Mucosa of rectum (tissue), 2 donors: ENCODE data around the gene POTEM.
"Not testable (repeated sequence)": the region's sequence is repeated elsewhere in the genome, so short reads cannot be mapped to it uniquely, and the experiment has no call there.

Source experiments
- H3K27ac ChIP-seq, 2 donors: one replicate each; pipeline ENCODE4 v1.7.0; 2013; ENCODE audit warnings: inconsistent platforms in 2 of 2, low read depth in 2 of 2, low read length in 2 of 2
- H3K27me3 ChIP-seq, 2 donors: one replicate each; pipeline ENCODE4 v1.7.0; 2013; ENCODE audit warnings: low read length in 2 of 2; ENCODE audit not compliant: control insufficient read depth in 2 of 2, insufficient read depth in 2 of 2
- H3K36me3 ChIP-seq, 2 donors: one replicate each; pipeline ENCODE4 v1.7.0; 2013; ENCODE audit warnings: low read length in 2 of 2; ENCODE audit not compliant: control insufficient read depth in 2 of 2, insufficient read depth in 2 of 2
- H3K4me1 ChIP-seq, 2 donors: one replicate each; pipeline ENCODE4 v1.7.0; 2013; ENCODE audit warnings: low read length in 2 of 2, mild to moderate bottlenecking in 1 of 2; ENCODE audit not compliant: control insufficient read depth in 2 of 2, insufficient read depth in 2 of 2
- H3K4me3 ChIP-seq, 2 donors: one replicate each; pipeline ENCODE4 v1.7.0; 2013; ENCODE audit warnings: low read length in 2 of 2
- H3K9ac ChIP-seq, 2 donors: one replicate each; pipeline ENCODE4 v1.7.0; 2013; ENCODE audit warnings: low read length in 2 of 2, low read depth in 1 of 2, mild to moderate bottlenecking in 1 of 2
- H3K9me3 ChIP-seq, 2 donors: one replicate each; pipeline ENCODE4 v1.7.0; 2013; ENCODE audit warnings: low read length in 2 of 2; ENCODE audit not compliant: control insufficient read depth in 2 of 2
- donor health status: healthy.
- donor health status: Normal muscosa, but diverticular disease.

POTEM gene

GRCh38 chr14:19036811-19037382, 69.7 kb downstream of the POTEM start:
- not testable (repeated sequence) for H3K9ac ChIP-seq, H3K27me3 ChIP-seq, H3K4me1 ChIP-seq, H3K4me3 ChIP-seq, H3K27ac ChIP-seq, H3K9me3 ChIP-seq, H3K36me3 ChIP-seq

DNA sequence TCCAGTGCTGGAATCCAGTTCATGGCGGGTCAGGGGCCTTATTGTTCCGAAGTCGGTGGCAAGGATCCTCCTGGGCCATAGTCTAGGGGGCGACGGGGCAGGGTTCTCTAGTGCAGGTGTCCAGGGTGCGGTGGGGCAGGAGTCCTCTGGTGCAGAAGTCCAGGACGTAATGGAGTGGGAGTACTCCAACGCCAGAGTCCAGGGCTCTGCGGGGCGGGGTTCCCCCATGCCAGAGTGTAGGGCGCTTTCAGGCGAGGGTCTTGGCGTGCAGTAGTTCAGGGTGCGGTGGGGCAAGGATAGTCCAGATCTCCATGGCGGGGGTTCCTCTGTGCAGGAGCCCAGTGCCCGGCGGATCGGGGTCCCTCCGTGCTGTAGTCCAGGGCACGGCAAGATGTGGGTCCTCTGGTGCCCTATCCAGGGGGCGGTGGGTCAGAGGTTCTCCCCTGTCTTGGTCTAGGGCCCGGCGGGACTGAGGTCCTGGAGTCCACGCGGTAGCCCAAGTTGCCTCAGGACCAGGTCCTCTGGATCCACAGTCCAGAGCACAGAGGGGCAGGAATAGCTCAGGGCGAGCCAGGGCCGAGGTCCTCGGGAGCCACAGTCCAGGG, 70.9 kb downstream of the POTEM start:
- H3K4me3 ChIP-seq, H3K9me3 ChIP-seq, H3K27ac ChIP-seq, H3K27me3 ChIP-seq, H3K4me1 ChIP-seq, H3K9ac ChIP-seq, H3K36me3 ChIP-seq: not testable (repeated sequence)

DNA sequence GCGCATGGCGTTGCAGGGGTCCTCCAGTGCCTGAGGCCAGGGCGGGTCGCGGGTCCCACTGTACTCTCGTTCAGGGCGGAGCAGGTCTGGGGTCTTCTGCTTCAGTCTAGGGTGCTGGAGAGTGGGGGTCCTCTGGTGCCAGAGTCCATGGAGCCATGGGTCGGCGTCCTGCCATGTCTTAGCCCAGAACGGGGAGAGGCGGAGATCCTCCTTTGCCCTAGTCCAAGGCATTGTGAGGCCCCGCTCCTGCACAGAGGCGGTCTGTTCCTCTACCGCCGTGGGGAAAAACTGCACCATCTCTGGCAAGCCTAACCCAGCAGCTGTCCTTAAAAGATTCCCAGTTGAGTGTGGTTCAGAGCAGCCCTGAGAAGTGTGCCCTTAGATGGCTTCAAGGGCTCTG, 71.6 kb downstream of the POTEM start:
- H3K4me1 ChIP-seq, H3K27me3 ChIP-seq, H3K27ac ChIP-seq, H3K36me3 ChIP-seq, H3K4me3 ChIP-seq, H3K9ac ChIP-seq, H3K9me3 ChIP-seq: not testable (repeated sequence)

DNA sequence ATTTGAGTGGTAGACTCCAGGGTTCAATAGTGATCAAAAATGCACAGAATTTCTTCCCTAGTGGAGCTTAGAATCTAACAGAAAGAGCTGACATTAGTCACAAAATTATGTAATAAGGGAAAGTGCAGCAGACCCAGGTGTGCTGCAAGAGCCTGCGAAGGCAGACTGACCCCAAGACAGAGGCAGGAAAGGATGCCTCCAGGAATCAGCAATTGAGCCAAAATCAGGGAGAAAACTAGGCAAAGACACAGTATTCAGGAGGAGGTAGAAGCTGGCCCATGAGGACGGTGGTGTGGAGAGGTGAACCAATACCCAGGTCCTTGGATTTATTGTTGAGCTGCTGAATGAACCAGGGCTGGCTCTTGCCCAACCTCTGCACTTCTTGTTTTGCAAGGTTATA, 76.2 kb downstream of the POTEM start:
- H3K36me3 ChIP-seq, H3K4me1 ChIP-seq, H3K4me3 ChIP-seq, H3K9ac ChIP-seq, H3K27me3 ChIP-seq, H3K9me3 ChIP-seq, H3K27ac ChIP-seq: not testable (repeated sequence)
